ENCODE measurements around the gene SH2D5. TPM values are rescaled to one million over a fixed set of nuclear protein-coding genes. Genes with fewer than 3 reads are reported as not detected.

Gene SH2D5
- total RNA-seq, 1 experiment from 2014 or later = 7.1 TPM

GRCh38 chr1:20717452-20718342 is 14.8 kb downstream of the SH2D5 start, which contains the start of gene KIF17:
KIF17 (minus strand) TSS chr1:20718007; CDS start chr1:20717706, 301 bp downstream.
- Histone ChIP-seq H3K4me1 (ENCODE audit: insufficient read depth, low read length) (0 out of 2 replicates have a peak, but pooled peaks cover 3% of the 10 kb centered on the region), H3K27ac (ENCODE audit: low read length) (no peak within 1 kb of the TSS), H3K79me2 (ENCODE audit: low read length) (no peaks in the 10 kb centered on the region), H3K36me3 (ENCODE audit: low read depth, low read length) (no peaks in the 10 kb centered on the region), H3K27me3 (ENCODE audit: low read length) (no peaks in the 10 kb centered on the region), H4K20me1 (ENCODE audit: low read length) (no peaks in the 10 kb centered on the region), H3F3A (ENCODE audit: low read length, unreplicated experiment) (no peaks in the 10 kb centered on the region), H2AFZ (ENCODE audit: low read length) (peak within 1 kb of the TSS; percentile 84), H3K4me3 (ENCODE audit: low read length) (peak within 1 kb of the TSS; percentile 62; the same call in 1 of the 2 replicates), H3K9me2 (replicated peaks; ENCODE audit: low read length) (no peaks in the 10 kb centered on the region), H3K9me3 (ENCODE audit: low read length) (no peaks in the 10 kb centered on the region), H3K9ac (ENCODE audit: low read length) (no peak within 1 kb of the TSS), H3K4me2 (ENCODE audit: low read length) (peak within 1 kb of the TSS; percentile 83)
- CTCF ChIA-PET = interaction anchor here (0.7 kb wide), 1 partner anchor 21 kb away, joined by 4 read pairs; no protein-coding TSS in a partner anchor
- intact Hi-C loops (cut with micrococcal nuclease) = no loop called here
- POLR2A ChIA-PET (ENCODE audit: unreplicated experiment) = interaction anchor here (0.7 kb wide), 1 partner anchor 10 kb away, joined by 3 read pairs; no protein-coding TSS in a partner anchor
- peak; percentile 89 for ATAC-seq
- TF ChIP-seq CTCF (conservative IDR thresholded peaks at IDR 0.05; ENCODE audit: low read depth, low read length) (no peak), EZH2phosphoT487 (IDR thresholded peaks at IDR 0.05; ENCODE audit: borderline replicate concordance, low read length) (no peak), EZH2 (IDR thresholded peaks at IDR 0.05; ENCODE audit: low read length, unreplicated experiment) (no peak)
- no TSS peak for BruUV-seq (replicated peaks)
- DNase-seq = peak; percentile 63

GRCh38 chr1:20716232-20716631 is 16.3 kb downstream of the SH2D5 start:
- Histone ChIP-seq H3K27me3 (ENCODE audit: low read length) (no peaks in the 10 kb centered on the region), H3K9me2 (replicated peaks; ENCODE audit: low read length) (no peaks in the 10 kb centered on the region), H3K9me3 (ENCODE audit: low read length) (no peaks in the 10 kb centered on the region), H2AFZ (ENCODE audit: low read length) (no peak overlapping the region), H3F3A (ENCODE audit: low read length, unreplicated experiment) (no peaks in the 10 kb centered on the region), H3K27ac (ENCODE audit: low read length) (no peak overlapping the region), H3K36me3 (ENCODE audit: low read depth, low read length) (no peaks in the 10 kb centered on the region), H3K4me3 (ENCODE audit: low read length) (no peak overlapping the region), H4K20me1 (ENCODE audit: low read length) (no peaks in the 10 kb centered on the region), H3K4me2 (ENCODE audit: low read length) (no peak overlapping the region), H3K9ac (ENCODE audit: low read length) (no peak overlapping the region), H3K79me2 (ENCODE audit: low read length) (no peaks in the 10 kb centered on the region), H3K4me1 (ENCODE audit: insufficient read depth, low read length) (0 out of 2 replicates have a peak, but pooled peaks cover 3% of the 10 kb centered on the region)
- no TSS peak for BruUV-seq (replicated peaks)
- no peak for ATAC-seq
- TF ChIP-seq EZH2 (IDR thresholded peaks at IDR 0.05; ENCODE audit: low read length, unreplicated experiment) (no peak), EZH2phosphoT487 (IDR thresholded peaks at IDR 0.05; ENCODE audit: borderline replicate concordance, low read length) (no peak), CTCF (conservative IDR thresholded peaks at IDR 0.05; ENCODE audit: low read depth, low read length) (no peak)
- POLR2A ChIA-PET (ENCODE audit: unreplicated experiment) = no interaction called here
- intact Hi-C loops (cut with micrococcal nuclease) = no loop called here
- CTCF ChIA-PET = no interaction called here
- no peak for DNase-seq

GRCh38 chr1:20715406-20715805 is 17.1 kb downstream of the SH2D5 start:
- POLR2A ChIA-PET (ENCODE audit: unreplicated experiment) = no interaction called here
- no peak overlapping the region for H2AFZ ChIP-seq (ENCODE audit: low read length)
- ATAC-seq (no peak), DNase-seq (no peak)
- no TSS peak for BruUV-seq (replicated peaks)
- H3K79me2 ChIP-seq (ENCODE audit: low read length) = no peaks in the 10 kb centered on the region
- no peaks in the 10 kb centered on the region for H3K9me2 ChIP-seq (replicated peaks; ENCODE audit: low read length)
- no peak overlapping the region for H3K27ac ChIP-seq (ENCODE audit: low read length)
- CTCF ChIA-PET = no interaction called here
- no peaks in the 10 kb centered on the region for H3K36me3 ChIP-seq (ENCODE audit: low read depth, low read length)
- intact Hi-C loops (cut with micrococcal nuclease) = no loop called here
- H3K4me1 ChIP-seq (ENCODE audit: insufficient read depth, low read length) = 0 out of 2 replicates have a peak, but pooled peaks cover 3% of the 10 kb centered on the region
- H3K9me3 ChIP-seq (ENCODE audit: low read length) = no peaks in the 10 kb centered on the region
- no peaks in the 10 kb centered on the region for H3F3A ChIP-seq (ENCODE audit: low read length, unreplicated experiment)
- no peaks in the 10 kb centered on the region for H4K20me1 ChIP-seq (ENCODE audit: low read length)
- H3K9ac ChIP-seq (ENCODE audit: low read length) = no peak overlapping the region
- no peak overlapping the region for H3K4me3 ChIP-seq (ENCODE audit: low read length)
- H3K4me2 ChIP-seq (ENCODE audit: low read length) = no peak overlapping the region
- no peak for TF ChIP-seq EZH2phosphoT487 (IDR thresholded peaks at IDR 0.05; ENCODE audit: borderline replicate concordance, low read length)
- TF ChIP-seq EZH2 (IDR thresholded peaks at IDR 0.05; ENCODE audit: low read length, unreplicated experiment) = no peak
- TF ChIP-seq CTCF (conservative IDR thresholded peaks at IDR 0.05; ENCODE audit: low read depth, low read length) = no peak
- no peaks in the 10 kb centered on the region for H3K27me3 ChIP-seq (ENCODE audit: low read length)
